HL-60 (cell line): ENCODE results near the gene FILIP1L.

Source experiments
- CTCF ChIP-seq: IDR thresholded peaks from one replicate; pipeline ENCODE4 v1.5.1; 2011; ENCODE audit warnings: low read length, control low read depth, inconsistent platforms; ENCODE audit not compliant: insufficient read depth
- REST ChIP-seq: IDR thresholded peaks from 2 replicates; pipeline ENCODE4 v1.6.1; 2012; ENCODE audit warnings: low read depth; ENCODE audit not compliant: insufficient replicate concordance

- TF ChIP-seq CTCF (no peak), REST (no peak)
Measured at GRCh38 chr3:100075851-100076730, 38.2 kb downstream of the FILIP1L start.
